CD4-positive, alpha-beta T cell treated with Interleukin-1 beta for 1 hour (primary cell): ENCODE results near the gene STK40.

Source experiments
- DNase-seq, 2 donors: peaks; one replicate each; pipeline ENCODE4 v3.0.0-alpha.2; 2020 to 2022

STK40 gene

GRCh38 chr1:36397378-36398230, 11.9 kb upstream of the STK40 start, which contains the start of gene LSM10:
TSS of gene LSM10 (minus strand) at chr1:36397908. CDS start at chr1:36394129, 3,779 bp downstream.
- DNase-seq: peak; percentile 91 to 92

- peak in 1 of 2 donors; percentile 27 for DNase-seq
Observed at GRCh38 chr1:36397083-36397377, 11.3 kb upstream of the STK40 start.

GRCh38 chr1:36396359-36396758, 10.6 kb upstream of the STK40 start:
- no peak for DNase-seq

GRCh38 chr1:36393686-36394085, 8.0 kb upstream of the STK40 start:
- DNase-seq: no peak

- no peak for DNase-seq
Observed at GRCh38 chr1:36392836-36393235, 7.1 kb upstream of the STK40 start.

- DNase-seq: no peak
Observed at GRCh38 chr1:36391271-36391670, 5.5 kb upstream of the STK40 start.

GRCh38 chr1:36390411-36390810, 4.7 kb upstream of the STK40 start:
- DNase-seq: no peak

- DNase-seq: no peak
Observed at GRCh38 chr1:36389999-36390398, 4.3 kb upstream of the STK40 start.

GRCh38 chr1:36389261-36389660, 3.5 kb upstream of the STK40 start:
- no peak for DNase-seq

- DNase-seq: peak in 1 of 2 donors; percentile 45
Observed at GRCh38 chr1:36387141-36387949, 1.6 kb upstream of the STK40 start.

- DNase-seq: peak; percentile 85 to 93
Observed at GRCh38 chr1:36386265-36387140, 779 bp upstream of the STK40 start.

- DNase-seq: peak; percentile 35 to 58
Observed at GRCh38 chr1:36384542-36385409, 948 bp downstream of the STK40 start.

- DNase-seq: no peak
Observed at GRCh38 chr1:36383240-36383639, 2.5 kb downstream of the STK40 start.

GRCh38 chr1:36382669-36383068, 3.1 kb downstream of the STK40 start:
- DNase-seq: no peak

- DNase-seq: no peak
Observed at GRCh38 chr1:36382231-36382630, 3.5 kb downstream of the STK40 start.

GRCh38 chr1:36381405-36381804, 4.3 kb downstream of the STK40 start:
- DNase-seq: no peak

GRCh38 chr1:36380782-36381181, 4.9 kb downstream of the STK40 start:
- DNase-seq: no peak

- no peak for DNase-seq
Observed at GRCh38 chr1:36380143-36380619, 5.5 kb downstream of the STK40 start.

GRCh38 chr1:36377791-36378492, 7.8 kb downstream of the STK40 start:
- no peak for DNase-seq

- no peak for DNase-seq
Observed at GRCh38 chr1:36372617-36373016, 13.1 kb downstream of the STK40 start.
